LNCAP (cell line): ENCODE measurements around the gene CARS1.

Experiments
- TF ChIP-seq, protein P1 (sequence below): fragments of 450-650 bp; IDR thresholded peaks from 2 replicates; pipeline ENCODE4 v1.5.1; 2017; ENCODE audit warnings: mild to moderate bottlenecking

The CARS1 gene

DNA sequence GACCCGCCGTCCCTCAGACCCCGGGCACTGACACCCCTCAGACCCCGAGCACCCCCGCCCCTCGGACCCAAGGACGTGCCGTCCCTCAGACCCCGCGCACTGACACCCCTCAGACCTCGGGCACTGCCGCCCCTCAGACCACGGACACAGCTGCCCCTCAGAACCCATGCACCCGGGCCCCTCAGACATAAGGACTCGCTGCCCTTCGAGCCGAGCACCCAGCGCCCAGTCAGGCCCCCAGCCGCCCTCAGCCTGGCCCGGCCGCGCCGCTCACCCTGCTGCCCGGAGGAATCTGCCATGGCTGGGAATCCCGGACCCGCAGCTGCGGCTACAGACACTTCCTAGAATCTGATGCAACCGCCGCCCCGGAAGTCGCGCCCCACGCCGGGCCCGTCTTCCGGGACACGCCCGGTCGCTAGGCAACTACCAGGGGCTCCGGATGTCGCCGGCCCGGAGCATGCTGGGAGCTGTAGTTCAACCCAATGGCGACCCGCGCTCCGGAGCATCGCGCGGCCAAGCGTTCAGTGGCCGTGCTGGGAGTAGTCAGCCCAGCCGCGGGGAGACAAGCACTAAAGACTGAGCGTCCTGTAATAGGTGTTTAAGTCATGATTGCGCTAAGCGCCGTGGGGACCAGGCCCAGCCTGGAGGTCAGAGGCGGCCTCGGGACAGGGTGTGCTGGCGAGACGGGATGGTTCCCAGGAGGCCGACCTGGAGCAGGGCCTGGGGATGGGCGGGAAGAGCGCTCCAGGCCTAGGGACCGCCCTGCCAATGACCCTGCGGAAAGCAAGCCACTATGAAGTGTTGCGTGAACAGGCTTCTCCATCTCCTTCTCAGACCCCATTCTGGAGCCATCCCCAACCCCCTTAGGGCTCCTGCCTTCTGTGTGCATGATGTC, at the start of gene CARS1:
Gene CARS1 (minus strand): TSS at position 355 of the 895 bp plus-strand sequence. CDS start 56 bp downstream, at position 299.
- TF ChIP-seq, protein P1, sequence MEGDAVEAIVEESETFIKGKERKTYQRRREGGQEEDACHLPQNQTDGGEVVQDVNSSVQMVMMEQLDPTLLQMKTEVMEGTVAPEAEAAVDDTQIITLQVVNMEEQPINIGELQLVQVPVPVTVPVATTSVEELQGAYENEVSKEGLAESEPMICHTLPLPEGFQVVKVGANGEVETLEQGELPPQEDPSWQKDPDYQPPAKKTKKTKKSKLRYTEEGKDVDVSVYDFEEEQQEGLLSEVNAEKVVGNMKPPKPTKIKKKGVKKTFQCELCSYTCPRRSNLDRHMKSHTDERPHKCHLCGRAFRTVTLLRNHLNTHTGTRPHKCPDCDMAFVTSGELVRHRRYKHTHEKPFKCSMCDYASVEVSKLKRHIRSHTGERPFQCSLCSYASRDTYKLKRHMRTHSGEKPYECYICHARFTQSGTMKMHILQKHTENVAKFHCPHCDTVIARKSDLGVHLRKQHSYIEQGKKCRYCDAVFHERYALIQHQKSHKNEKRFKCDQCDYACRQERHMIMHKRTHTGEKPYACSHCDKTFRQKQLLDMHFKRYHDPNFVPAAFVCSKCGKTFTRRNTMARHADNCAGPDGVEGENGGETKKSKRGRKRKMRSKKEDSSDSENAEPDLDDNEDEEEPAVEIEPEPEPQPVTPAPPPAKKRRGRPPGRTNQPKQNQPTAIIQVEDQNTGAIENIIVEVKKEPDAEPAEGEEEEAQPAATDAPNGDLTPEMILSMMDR, result no peak

DNA sequence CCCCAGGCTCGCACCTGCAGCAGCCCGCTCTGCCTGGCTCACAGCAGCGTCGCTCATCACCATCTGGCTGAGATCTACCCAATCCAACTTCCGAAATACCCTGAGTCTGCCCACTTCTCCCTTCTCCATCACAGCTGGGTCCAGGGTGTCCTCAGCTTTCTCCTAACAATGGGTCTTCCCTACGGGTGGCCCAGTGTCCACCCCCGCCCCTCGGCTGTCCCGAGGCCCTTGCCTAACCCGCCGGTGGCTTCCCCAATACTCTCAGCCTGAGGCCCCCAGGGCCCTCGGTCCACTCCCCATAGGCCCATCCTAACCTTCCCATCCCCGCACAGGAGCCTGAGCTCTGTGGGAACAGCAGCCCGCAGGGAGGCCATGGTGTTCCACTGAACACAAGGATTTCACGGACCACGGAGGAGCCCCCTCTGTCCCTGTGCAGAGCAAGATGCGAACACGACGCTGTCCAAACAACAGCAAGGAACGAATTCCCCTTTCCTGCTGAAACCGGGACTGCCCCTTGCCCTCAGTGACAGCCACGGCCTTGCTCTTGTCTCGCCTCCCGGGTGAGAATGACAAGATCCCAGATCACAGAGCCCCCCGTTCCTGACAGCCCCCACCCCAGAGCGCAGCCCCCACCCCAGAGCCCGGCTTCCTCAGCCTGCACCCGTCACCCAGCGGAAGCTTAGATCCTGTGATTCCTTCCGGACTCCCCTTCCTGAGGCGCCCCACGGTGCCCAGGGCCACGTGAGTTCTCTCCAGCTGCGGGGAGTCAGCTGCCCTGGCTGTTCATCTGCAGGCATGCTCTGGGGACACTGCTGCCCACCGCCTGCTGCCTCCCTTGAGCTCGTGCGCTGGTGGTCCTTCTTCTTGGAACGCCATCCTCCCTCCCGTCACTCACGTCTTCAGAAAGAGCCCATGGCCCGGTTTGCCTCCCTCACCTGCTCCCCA, 48.8 kb upstream of the CARS1 start:
- TF ChIP-seq, protein P1, result no peak

DNA sequence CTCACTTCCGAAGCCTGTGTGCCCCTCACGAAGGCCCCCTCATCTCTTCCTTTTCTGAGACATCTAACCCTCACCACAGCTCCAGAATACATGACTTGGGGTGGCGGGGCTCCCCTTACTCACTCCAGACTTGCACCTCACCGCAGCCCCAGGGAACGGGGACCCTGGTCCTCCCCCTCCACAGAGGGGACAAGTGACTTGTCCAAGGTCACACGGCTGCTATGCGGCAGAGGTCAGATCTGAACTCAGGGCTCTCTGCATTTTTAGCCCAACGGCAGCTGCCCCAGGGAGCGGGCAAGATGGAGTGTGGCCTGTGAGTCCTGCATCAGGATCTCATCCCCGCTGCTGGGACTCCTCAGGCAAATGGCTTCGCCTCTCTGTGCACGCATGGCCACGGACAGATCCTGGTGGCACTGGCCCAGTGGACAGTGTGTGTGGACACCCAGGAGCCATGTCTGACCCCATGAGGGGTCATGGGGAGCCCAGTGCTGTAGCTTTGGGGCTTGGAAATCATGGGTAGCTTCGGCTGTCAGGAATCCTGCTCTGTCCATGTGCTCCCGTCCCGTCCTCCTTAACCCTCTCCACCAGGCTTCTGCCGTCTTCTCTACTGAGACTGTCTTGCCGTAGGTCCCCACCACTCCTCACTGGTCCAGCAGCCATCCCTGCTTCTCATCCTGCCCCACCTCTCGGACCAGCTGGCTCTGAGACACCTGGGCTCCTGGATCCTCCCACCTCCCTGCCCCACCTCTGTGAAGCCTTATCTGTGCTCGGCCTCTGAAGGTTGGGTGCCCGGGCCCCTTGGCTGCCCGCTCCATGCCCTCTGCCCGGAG, 48.0 kb upstream of the CARS1 start:
- TF ChIP-seq, protein P1, result no peak

DNA sequence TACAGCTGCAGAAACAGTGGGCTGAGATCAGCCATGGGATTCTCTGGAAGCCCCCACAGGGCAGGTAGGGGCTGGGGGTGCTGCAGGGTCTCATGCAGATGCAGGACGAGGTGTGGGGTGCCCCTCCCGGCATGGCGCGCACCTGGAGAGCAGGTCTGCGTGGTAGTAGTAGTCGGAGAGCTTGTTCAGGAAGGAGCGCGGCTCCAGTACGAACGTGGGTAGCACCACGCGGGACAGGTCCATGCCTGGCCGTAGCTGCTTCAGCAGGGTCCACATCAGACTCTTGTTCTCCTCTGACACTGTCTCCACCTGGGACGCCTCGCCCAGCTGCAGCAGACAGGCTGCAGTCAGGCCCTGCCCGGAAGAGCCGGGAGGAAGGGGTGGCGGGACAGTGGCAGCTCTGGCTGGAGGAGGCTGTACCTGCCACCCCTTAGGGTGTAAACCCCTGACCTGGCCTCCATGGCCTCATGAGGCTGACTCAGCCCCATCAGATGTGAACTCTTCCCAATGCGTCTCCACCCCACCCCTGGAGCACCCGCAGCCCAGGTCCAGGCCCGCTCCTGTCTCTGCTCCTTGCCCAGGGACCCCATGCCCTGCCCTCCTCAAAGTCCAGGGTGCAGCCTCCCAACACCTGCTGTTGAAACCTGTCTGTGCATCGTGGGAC, 47.0 kb upstream of the CARS1 start:
- TF ChIP-seq, protein P1, result no peak

DNA sequence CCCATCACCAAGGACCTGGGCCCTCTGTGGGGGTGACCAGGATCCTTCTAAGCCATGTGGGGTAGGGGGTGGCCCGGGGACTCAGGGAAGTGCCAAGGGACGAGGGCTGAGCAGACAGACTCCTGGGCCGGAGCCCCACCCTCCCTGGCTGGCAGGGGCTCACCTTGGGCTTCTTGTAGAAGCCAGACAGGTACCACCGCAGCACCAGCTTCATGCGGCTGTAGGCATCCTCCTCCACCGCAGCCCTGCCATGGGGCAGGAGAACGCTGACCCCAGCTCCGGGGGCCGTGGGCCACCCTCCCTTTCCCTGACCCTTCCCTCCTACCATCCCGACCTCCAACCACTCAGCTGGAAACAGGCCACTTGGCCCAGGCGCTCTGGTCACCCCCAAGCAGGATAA, 45.9 kb upstream of the CARS1 start:
- TF ChIP-seq, protein P1, result no peak

DNA sequence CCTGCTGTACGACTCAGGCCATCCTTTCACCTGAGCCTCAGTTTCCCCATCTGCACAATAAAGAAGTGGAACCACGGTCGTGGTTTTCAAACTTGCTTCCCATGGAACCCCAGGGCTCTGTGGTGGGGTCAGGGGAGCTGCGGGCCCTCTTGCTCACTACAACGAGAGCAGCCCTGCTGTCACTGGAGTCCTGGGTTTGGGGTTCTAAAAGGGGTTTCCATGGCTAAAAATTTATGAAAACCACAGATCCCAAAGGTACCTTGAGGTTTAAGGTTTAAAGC, 45.4 kb upstream of the CARS1 start:
- TF ChIP-seq, protein P1, result no peak
